Parathyroid adenoma (tissue), 2 donors: ENCODE measurements around the gene DEDD.

Experiments used
- H2AFZ ChIP-seq: fragments of 300-600 bp; sonication (generic); one replicate; pipeline ENCODE4 v1.7.0; 2017; ENCODE audit warnings: antibody characterized with exemption, mild to moderate bottlenecking
- H3K27ac ChIP-seq: fragments of 300-600 bp; sonication (generic); one replicate; pipeline ENCODE4 v1.7.0; 2017
- H3K27me3 ChIP-seq: fragments of 300-600 bp; sonication (generic); one replicate; pipeline ENCODE4 v1.7.0; 2017; ENCODE audit warnings: low read length; ENCODE audit not compliant: control insufficient read depth, insufficient read depth
- H3K36me3 ChIP-seq: fragments of 300-600 bp; sonication (generic); one replicate; pipeline ENCODE4 v1.7.0; 2017; ENCODE audit warnings: low read length; ENCODE audit not compliant: control insufficient read depth, insufficient read depth
- H3K4me1 ChIP-seq: fragments of 300-600 bp; sonication (generic); one replicate; pipeline ENCODE4 v1.7.0; 2017; ENCODE audit warnings: control low read depth
- H3K4me2 ChIP-seq: fragments of 300-600 bp; sonication (generic); one replicate; pipeline ENCODE4 v1.7.0; 2017; ENCODE audit warnings: low read length
- H3K4me3 ChIP-seq: fragments of 300-600 bp; sonication (generic); one replicate; pipeline ENCODE4 v1.7.0; 2017; ENCODE audit warnings: low read depth, low read length
- H3K79me2 ChIP-seq: fragments of 300-600 bp; sonication (generic); one replicate; pipeline ENCODE4 v1.7.0; 2017; ENCODE audit warnings: control low read depth
- H3K9ac ChIP-seq: fragments of 300-600 bp; sonication (generic); one replicate; pipeline ENCODE4 v1.7.0; 2017; ENCODE audit warnings: mild to moderate bottlenecking
- H3K9me3 ChIP-seq: fragments of 300-600 bp; sonication (generic); one replicate; pipeline ENCODE4 v1.7.0; 2017; ENCODE audit warnings: low read length; ENCODE audit not compliant: control insufficient read depth
- CTCF ChIP-seq: fragments of 300-600 bp; sonication (generic); IDR thresholded peaks from one replicate; pipeline ENCODE4 v1.7.0; 2017; ENCODE audit warnings: antibody characterized with exemption, mild to moderate bottlenecking
- donor health status: primary hyperparathyroidism.

The DEDD gene

GRCh38 chr1:161085165-161085564 lies 47.3 kb downstream of the DEDD start:
- H3K79me2 ChIP-seq: no peaks in the 10 kb centered on the region
- no peak overlapping the region for H3K9ac ChIP-seq
- TF ChIP-seq CTCF: no peak
- H3K9me3 ChIP-seq: no peaks in the 10 kb centered on the region
- H3K4me3 ChIP-seq: no peak overlapping the region
- H3K27me3 ChIP-seq: no peaks in the 10 kb centered on the region
- no peaks in the 10 kb centered on the region for H3K36me3 ChIP-seq
- H2AFZ ChIP-seq: no peak overlapping the region
- H3K4me1 ChIP-seq: no peaks in the 10 kb centered on the region
- no peak overlapping the region for H3K27ac ChIP-seq
- H3K4me2 ChIP-seq: no peak overlapping the region

GRCh38 chr1:161084597-161084988 lies 47.9 kb downstream of the DEDD start:
- no peak for TF ChIP-seq CTCF
- no peaks in the 10 kb centered on the region for H3K79me2 ChIP-seq
- H3K4me1 ChIP-seq: no peaks in the 10 kb centered on the region
- no peak overlapping the region for H3K4me2 ChIP-seq
- H3K36me3 ChIP-seq: no peaks in the 10 kb centered on the region
- no peak overlapping the region for H2AFZ ChIP-seq
- no peak overlapping the region for H3K9ac ChIP-seq
- no peaks in the 10 kb centered on the region for H3K9me3 ChIP-seq
- H3K27me3 ChIP-seq: no peaks in the 10 kb centered on the region
- no peak overlapping the region for H3K4me3 ChIP-seq
- H3K27ac ChIP-seq: no peak overlapping the region

GRCh38 chr1:161083748-161084596 lies 48.5 kb downstream of the DEDD start:
- Histone ChIP-seq H3K27me3 (no peaks in the 10 kb centered on the region), H3K27ac (no peak overlapping the region), H3K79me2 (no peaks in the 10 kb centered on the region), H3K4me3 (no peak overlapping the region), H3K9me3 (no peaks in the 10 kb centered on the region), H3K4me1 (no peaks in the 10 kb centered on the region), H3K9ac (no peak overlapping the region), H3K36me3 (no peaks in the 10 kb centered on the region), H3K4me2 (no peak overlapping the region), H2AFZ (no peak overlapping the region)
- no peak for TF ChIP-seq CTCF

- no peak overlapping the region for H2AFZ ChIP-seq
- no peak for TF ChIP-seq CTCF
- no peak overlapping the region for H3K4me2 ChIP-seq
- no peaks in the 10 kb centered on the region for H3K36me3 ChIP-seq
- no peaks in the 10 kb centered on the region for H3K4me1 ChIP-seq
- no peak overlapping the region for H3K27ac ChIP-seq
- H3K9ac ChIP-seq: no peak overlapping the region
- H3K9me3 ChIP-seq: no peaks in the 10 kb centered on the region
- H3K4me3 ChIP-seq: no peak overlapping the region
- no peaks in the 10 kb centered on the region for H3K79me2 ChIP-seq
- H3K27me3 ChIP-seq: no peaks in the 10 kb centered on the region
These were observed 49.3 kb downstream of the DEDD start for GRCh38 chr1:161082996-161083747.
